Femur (tissue), 1 donor: ENCODE measurements around the gene TACC3.

Experiments used
- DNase-seq: peaks from one replicate; pipeline ENCODE4 v3.0.0-alpha.2; 2017

The TACC3 gene

GRCh38 chr4:1725521-1725920 lies 4.2 kb downstream of the TACC3 start:
- DNase-seq: peak; percentile 18

- peak; percentile 91 for DNase-seq
These were observed 5.0 kb downstream of the TACC3 start for GRCh38 chr4:1726146-1726934.

- peak; percentile 56 for DNase-seq
These were observed 6.1 kb downstream of the TACC3 start for GRCh38 chr4:1727117-1728031.

- peak; percentile 19 for DNase-seq
These were observed 7.0 kb downstream of the TACC3 start for GRCh38 chr4:1728061-1728980.

GRCh38 chr4:1730532-1731135 lies 9.3 kb downstream of the TACC3 start:
- DNase-seq: no peak

- no peak for DNase-seq
These were observed 9.9 kb downstream of the TACC3 start for GRCh38 chr4:1731180-1731579.

GRCh38 chr4:1732911-1733310 lies 11.6 kb downstream of the TACC3 start:
- DNase-seq: no peak

- no peak for DNase-seq
These were observed 13.9 kb downstream of the TACC3 start for GRCh38 chr4:1735215-1735614.

- no peak for DNase-seq
These were observed 15.5 kb downstream of the TACC3 start for GRCh38 chr4:1736812-1737211.

- DNase-seq: no peak
These were observed 16.3 kb downstream of the TACC3 start for GRCh38 chr4:1737666-1738065.

- DNase-seq: no peak
These were observed 17.1 kb downstream of the TACC3 start for GRCh38 chr4:1738410-1738809.

- no peak for DNase-seq
These were observed 18.0 kb downstream of the TACC3 start for GRCh38 chr4:1739358-1739757.

GRCh38 chr4:1740021-1740545 lies 18.8 kb downstream of the TACC3 start:
- no peak for DNase-seq

GRCh38 chr4:1741208-1741607 lies 19.9 kb downstream of the TACC3 start:
- no peak for DNase-seq

GRCh38 chr4:1743551-1743950 lies 22.2 kb downstream of the TACC3 start:
- no peak for DNase-seq

- DNase-seq: no peak
These were observed 22.7 kb downstream of the TACC3 start for GRCh38 chr4:1743975-1744374.

GRCh38 chr4:1744552-1744951 lies 23.2 kb downstream of the TACC3 start:
- DNase-seq: no peak

- no peak for DNase-seq
These were observed 23.8 kb downstream of the TACC3 start for GRCh38 chr4:1745165-1745564.

GRCh38 chr4:1745697-1746096 lies 24.4 kb downstream of the TACC3 start:
- DNase-seq: no peak

GRCh38 chr4:1746265-1746691 lies 25.0 kb downstream of the TACC3 start:
- peak; percentile 89 for DNase-seq

- DNase-seq: no peak
These were observed 25.7 kb downstream of the TACC3 start for GRCh38 chr4:1746919-1747602.

- no peak for DNase-seq
These were observed 26.3 kb downstream of the TACC3 start for GRCh38 chr4:1747603-1747967.
